Adipocyte (in vitro differentiated cells): ENCODE measurements around the gene EYA4.

Source experiments
- DNase-seq: peaks from one replicate; pipeline ENCODE4 v3.0.0-alpha.2; 2015; ENCODE audit warnings: low read depth
- H3K27me3 ChIP-seq: replicated peaks from 2 replicates; pipeline ENCODE4 v1.7.0; 2013; ENCODE audit warnings: mild to moderate bottlenecking, low read length, moderate library complexity; ENCODE audit not compliant: control insufficient read depth, insufficient read depth
- H3K36me3 ChIP-seq: 2 replicates; pipeline ENCODE4 v1.7.0; 2013; ENCODE audit warnings: low read length, mild to moderate bottlenecking, moderate library complexity; ENCODE audit not compliant: control insufficient read depth, insufficient read depth, severe bottlenecking
- H3K4me1 ChIP-seq: 2 replicates; pipeline ENCODE4 v1.7.0; 2013; ENCODE audit warnings: mild to moderate bottlenecking, low read length, moderate library complexity; ENCODE audit not compliant: control insufficient read depth, insufficient read depth
- H3K4me3 ChIP-seq: 2 replicates; pipeline ENCODE4 v1.7.0; 2013; ENCODE audit warnings: mild to moderate bottlenecking, low read length, moderate library complexity
- H3K9ac ChIP-seq: 2 replicates; pipeline ENCODE4 v1.7.0; 2013; ENCODE audit warnings: mild to moderate bottlenecking, low read length, moderate library complexity
- H3K9me3 ChIP-seq: 2 replicates; pipeline ENCODE4 v1.7.0; 2013; ENCODE audit warnings: mild to moderate bottlenecking, low read length, moderate library complexity; ENCODE audit not compliant: control insufficient read depth

Gene EYA4

GRCh38 chr6:133539502-133540259, 298.5 kb downstream of the EYA4 start:
- Histone ChIP-seq H3K9me3 (no peaks in the 10 kb centered on the region), H3K36me3 (no peaks in the 10 kb centered on the region), H3K4me1 (no peaks in the 10 kb centered on the region), H3K4me3 (no peak overlapping the region), H3K27me3 (no peaks in the 10 kb centered on the region), H3K9ac (no peak overlapping the region)
- DNase-seq = no peak

- Histone ChIP-seq H3K4me1 (no peaks in the 10 kb centered on the region), H3K9ac (no peak overlapping the region), H3K9me3 (no peaks in the 10 kb centered on the region), H3K36me3 (no peaks in the 10 kb centered on the region), H3K27me3 (no peaks in the 10 kb centered on the region), H3K4me3 (no peak overlapping the region)
- no peak for DNase-seq
These were observed 299.2 kb downstream of the EYA4 start for GRCh38 chr6:133540361-133540760.

- no peak overlapping the region for H3K4me3 ChIP-seq
- no peaks in the 10 kb centered on the region for H3K27me3 ChIP-seq
- H3K36me3 ChIP-seq = no peaks in the 10 kb centered on the region
- no peak for DNase-seq
- no peaks in the 10 kb centered on the region for H3K9me3 ChIP-seq
- no peak overlapping the region for H3K9ac ChIP-seq
- H3K4me1 ChIP-seq = peaks cover 4% of the 10 kb centered on the region
These were observed 299.9 kb downstream of the EYA4 start for GRCh38 chr6:133541040-133541439.

GRCh38 chr6:133542056-133542821, 301.1 kb downstream of the EYA4 start:
- Histone ChIP-seq H3K27me3 (no peaks in the 10 kb centered on the region), H3K36me3 (no peaks in the 10 kb centered on the region), H3K4me3 (no peak overlapping the region)

GRCh38 chr6:133544419-133544818, 303.3 kb downstream of the EYA4 start:
- H3K4me3 ChIP-seq = no peak overlapping the region
- peaks cover 6% of the 10 kb centered on the region for H3K4me1 ChIP-seq
- DNase-seq = no peak
- no peaks in the 10 kb centered on the region for H3K36me3 ChIP-seq
- no peaks in the 10 kb centered on the region for H3K9me3 ChIP-seq
- no peak overlapping the region for H3K9ac ChIP-seq
- no peaks in the 10 kb centered on the region for H3K27me3 ChIP-seq

More at GRCh38 chr6:133542056-133542821, 301.1 kb downstream of the EYA4 start:
- H3K9me3 ChIP-seq = no peaks in the 10 kb centered on the region
- H3K4me1 ChIP-seq = peaks cover 6% of the 10 kb centered on the region
- H3K9ac ChIP-seq = no peak overlapping the region
- DNase-seq = no peak

DNA sequence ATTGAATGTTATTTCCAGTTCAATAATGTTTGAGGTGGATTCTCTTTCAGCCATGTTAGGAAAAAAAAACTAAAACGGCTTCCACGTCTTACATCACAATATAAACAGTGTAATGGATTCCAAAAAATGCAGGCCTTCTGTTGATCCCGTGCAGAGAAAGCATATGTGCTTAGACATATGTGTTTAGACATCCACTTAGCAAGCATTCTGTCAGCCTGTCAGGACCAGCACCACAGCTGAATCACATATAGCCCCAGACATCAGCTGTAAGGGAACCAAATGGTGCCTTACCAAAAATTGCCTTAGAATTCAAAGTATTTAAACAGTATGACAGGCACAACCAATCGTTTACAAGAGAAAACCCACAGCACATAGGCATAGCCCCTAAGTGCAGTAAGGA, 304.9 kb downstream of the EYA4 start:
- Histone ChIP-seq H3K27me3 (no peaks in the 10 kb centered on the region), H3K36me3 (no peaks in the 10 kb centered on the region), H3K4me1 (peaks cover 8% of the 10 kb centered on the region)

DNA sequence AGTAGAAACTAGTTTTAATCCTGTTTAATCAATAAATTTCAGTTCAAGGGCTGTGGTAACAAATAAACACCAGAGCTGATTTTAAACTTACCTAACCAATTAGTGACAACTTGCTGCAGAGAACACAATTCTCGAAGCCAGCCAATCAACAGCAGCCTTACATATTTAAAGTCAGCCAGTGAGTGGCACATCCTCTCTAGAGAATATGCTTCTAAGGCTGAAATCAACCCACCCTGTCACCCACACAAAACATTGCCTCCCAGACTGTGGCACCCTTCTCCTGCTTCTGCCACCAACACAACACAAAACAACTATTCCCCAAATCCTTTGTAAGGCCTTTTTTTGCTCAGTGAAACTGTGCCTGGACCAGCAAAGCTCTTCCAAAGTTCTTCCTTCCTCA, 306.0 kb downstream of the EYA4 start:
- H3K9ac ChIP-seq = no peak overlapping the region
- H3K36me3 ChIP-seq = no peaks in the 10 kb centered on the region
- H3K4me1 ChIP-seq = peaks cover 18% of the 10 kb centered on the region
- no peak overlapping the region for H3K4me3 ChIP-seq
- H3K27me3 ChIP-seq = no peaks in the 10 kb centered on the region
- DNase-seq = peak; percentile 18
- H3K9me3 ChIP-seq = no peaks in the 10 kb centered on the region

More for the DNA sequence above, 304.9 kb downstream of the EYA4 start:
- Histone ChIP-seq H3K4me3 (no peak overlapping the region), H3K9ac (no peak overlapping the region), H3K9me3 (no peaks in the 10 kb centered on the region)
- peak; percentile 55 for DNase-seq

GRCh38 chr6:133548423-133549159, 307.4 kb downstream of the EYA4 start:
- H3K27me3 ChIP-seq = no peaks in the 10 kb centered on the region
- H3K4me1 ChIP-seq = peaks cover 23% of the 10 kb centered on the region
- no peaks in the 10 kb centered on the region for H3K36me3 ChIP-seq
- no peaks in the 10 kb centered on the region for H3K9me3 ChIP-seq
- no peak overlapping the region for H3K9ac ChIP-seq
- peak; percentile 85 for DNase-seq
- H3K4me3 ChIP-seq = no peak overlapping the region

- no peak for DNase-seq
- H3K4me1 ChIP-seq = peaks cover 23% of the 10 kb centered on the region
- no peak overlapping the region for H3K9ac ChIP-seq
- no peaks in the 10 kb centered on the region for H3K9me3 ChIP-seq
- no peaks in the 10 kb centered on the region for H3K36me3 ChIP-seq
- no peak overlapping the region for H3K4me3 ChIP-seq
- H3K27me3 ChIP-seq = no peaks in the 10 kb centered on the region
These were observed 308.2 kb downstream of the EYA4 start for GRCh38 chr6:133549371-133549801.

GRCh38 chr6:133550026-133550425, 308.9 kb downstream of the EYA4 start:
- no peak for DNase-seq

DNA sequence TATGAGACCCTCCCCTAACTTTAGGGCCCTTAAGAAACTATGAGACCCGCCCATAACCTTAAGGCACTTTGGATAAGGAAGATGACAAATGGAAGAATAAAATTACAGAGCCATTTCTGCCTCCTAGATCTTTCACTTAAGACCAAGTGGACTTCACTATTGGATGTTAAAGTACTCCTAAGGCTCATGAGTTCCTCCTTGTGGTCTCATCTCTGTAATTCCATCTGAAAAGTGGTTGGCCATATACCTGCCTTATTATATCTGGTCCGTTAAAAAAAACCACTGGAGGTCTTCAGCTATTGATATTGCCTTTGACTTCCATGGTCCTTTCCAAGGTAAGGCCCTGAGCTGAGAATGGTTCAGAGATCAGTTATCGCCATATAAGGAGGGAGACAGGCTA, 310.3 kb downstream of the EYA4 start:
- Histone ChIP-seq H3K27me3 (no peaks in the 10 kb centered on the region), H3K9ac (no peak overlapping the region), H3K9me3 (no peaks in the 10 kb centered on the region), H3K4me1 (peaks cover 17% of the 10 kb centered on the region), H3K4me3 (no peak overlapping the region), H3K36me3 (no peaks in the 10 kb centered on the region)
- no peak for DNase-seq

More at GRCh38 chr6:133550026-133550425, 308.9 kb downstream of the EYA4 start:
- no peaks in the 10 kb centered on the region for H3K36me3 ChIP-seq
- peaks cover 23% of the 10 kb centered on the region for H3K4me1 ChIP-seq
- H3K4me3 ChIP-seq = no peak overlapping the region
- no peaks in the 10 kb centered on the region for H3K9me3 ChIP-seq
- H3K27me3 ChIP-seq = no peaks in the 10 kb centered on the region
- no peak overlapping the region for H3K9ac ChIP-seq
